ENCODE results near the gene ARMC8.

GRCh38 chr3:138307899-138308298 is 120.8 kb downstream of the ARMC8 start:
- TF ChIP-seq POLR2A (IDR thresholded peaks at IDR 0.05) (no peak), CTCF (IDR thresholded peaks at IDR 0.05) (no peak)
